Erythroblast (primary cell): ENCODE results near the gene ACER3.

Experiments used
- GATA1 ChIP-seq: IDR thresholded peaks from 2 replicates; pipeline ENCODE4 v1.6.1; 2011; ENCODE audit warnings: low read depth, mild to moderate bottlenecking, control low read depth, low read length, moderate library complexity
- POLR2A ChIP-seq: IDR thresholded peaks from 2 replicates; pipeline ENCODE4 v1.6.1; 2011; ENCODE audit warnings: mild to moderate bottlenecking, low read length

GRCh38 chr11:76863196-76863777, 2.6 kb downstream of the ACER3 start:
- no peak for TF ChIP-seq POLR2A
- no peak for TF ChIP-seq GATA1
